Measurements from ENCODE around the gene KIF26A. TPM values are rescaled to one million over a fixed set of nuclear protein-coding genes. Genes with fewer than 3 reads are reported as not detected.

The KIF26A gene
- total and polyA plus RNA-seq, 8 donors, result 3.6 to 13.2 (median 7.1) TPM

GRCh38 chr14:104200591-104200990, 62.2 kb downstream of the KIF26A start:
- H3K9me3 ChIP-seq, result no peaks in the 10 kb centered on the region
- no peak overlapping the region for H3K27ac ChIP-seq
- DNase-seq (peak in 1 of 6 donors; percentile 50), ATAC-seq (no peak), FAIRE-seq (no peak)
- no peaks in the 10 kb centered on the region for H3K27me3 ChIP-seq
- H3K36me3 ChIP-seq, result no peaks in the 10 kb centered on the region
- no peak for TF ChIP-seq CTCF (IDR thresholded peaks at IDR 0.05)
- WGBS, 2 donors, result 65 to 78% methylated on average over 10 of the region's 10 CpGs
- intact Hi-C loops (cut with DNase I), result no loop called here
- no peaks in the 10 kb centered on the region for H3K4me1 ChIP-seq
- no peak overlapping the region for H3K4me3 ChIP-seq

- WGBS, 2 donors, result 81 to 91% methylated on average over 13 of the region's 13 CpGs
- FAIRE-seq, result no peak
- Histone ChIP-seq H3K27me3 (no peaks in the 10 kb centered on the region), H3K4me1 (no peaks in the 10 kb centered on the region), H3K9me3 (no peaks in the 10 kb centered on the region), H3K27ac (no peak overlapping the region), H3K36me3 (no peaks in the 10 kb centered on the region), H3K4me3 (no peak overlapping the region)
- TF ChIP-seq CTCF (IDR thresholded peaks at IDR 0.05), result no peak
- DNase-seq, result peak in 1 of 6 donors; percentile 51
- ATAC-seq, result no peak
- intact Hi-C loops (cut with DNase I), result no loop called here
Observed at GRCh38 chr14:104201063-104201462, 62.7 kb downstream of the KIF26A start.

- Histone ChIP-seq H3K9me3 (no peaks in the 10 kb centered on the region), H3K4me3 (no peak overlapping the region), H3K4me1 (no peaks in the 10 kb centered on the region), H3K36me3 (no peaks in the 10 kb centered on the region), H3K27ac (no peak overlapping the region), H3K27me3 (no peaks in the 10 kb centered on the region)
- TF ChIP-seq CTCF (IDR thresholded peaks at IDR 0.05), result no peak
- WGBS, 2 donors, result 76 to 79% methylated on average over 8 to 9 of the region's 9 CpGs
- no peak for FAIRE-seq
- DNase-seq, result peak in 1 of 6 donors; percentile 44
- intact Hi-C loops (cut with DNase I), result no loop called here
- ATAC-seq, result no peak
Observed at GRCh38 chr14:104201496-104201895, 63.1 kb downstream of the KIF26A start.

- no peak overlapping the region for H3K27ac ChIP-seq
- H3K9me3 ChIP-seq, result no peaks in the 10 kb centered on the region
- H3K27me3 ChIP-seq, result no peaks in the 10 kb centered on the region
- intact Hi-C loops (cut with DNase I), result no loop called here
- TF ChIP-seq CTCF (IDR thresholded peaks at IDR 0.05), result no peak
- no peak overlapping the region for H3K4me3 ChIP-seq
- peak; percentile 72 to 88 (median 81) for ATAC-seq
- H3K4me1 ChIP-seq, result no peaks in the 10 kb centered on the region
- peak; percentile 48 to 93 (median 80) for DNase-seq
- H3K36me3 ChIP-seq, result no peaks in the 10 kb centered on the region
- FAIRE-seq, result no peak
- WGBS, 2 donors, result 30 to 42% methylated on average over 27 of the region's 27 CpGs
Observed at GRCh38 chr14:104202259-104203070, 64.1 kb downstream of the KIF26A start.

- intact Hi-C loops (cut with DNase I), result no loop called here
- H3K27me3 ChIP-seq, result no peaks in the 10 kb centered on the region
- no peak overlapping the region for H3K4me3 ChIP-seq
- peak in 1 of 6 donors; percentile 25 for DNase-seq
- no peak for FAIRE-seq
- no peaks in the 10 kb centered on the region for H3K36me3 ChIP-seq
- no peaks in the 10 kb centered on the region for H3K4me1 ChIP-seq
- TF ChIP-seq CTCF (IDR thresholded peaks at IDR 0.05), result no peak
- H3K9me3 ChIP-seq, result no peaks in the 10 kb centered on the region
- ATAC-seq, result no peak
- H3K27ac ChIP-seq, result no peak overlapping the region
- 63 to 65% methylated on average over 8 of the region's 8 CpGs for WGBS, 2 donors
Observed at GRCh38 chr14:104203071-104203425, 64.7 kb downstream of the KIF26A start.
